GM21526 (cell line): Measurements from ENCODE around the gene PKP3.
"Not testable (repeated sequence)": the region's sequence is repeated elsewhere in the genome, so short reads cannot be mapped to it uniquely, and the experiment has no call there.

Experiments used
- ATAC-seq: cut with Tn5 transposase; IDR thresholded peaks from one replicate; pipeline ENCODE4 v1.9.1; 2021; ENCODE audit warnings: moderate library complexity; ENCODE audit not compliant: unreplicated experiment, low FRiP score

Gene PKP3

GRCh38 chr11:362642-363442 lies 31.2 kb upstream of the PKP3 start:
- ATAC-seq: no peak

GRCh38 chr11:363443-363805 lies 30.6 kb upstream of the PKP3 start:
- not testable (repeated sequence) for ATAC-seq

- ATAC-seq: no peak
Measured at GRCh38 chr11:363948-364761, 29.9 kb upstream of the PKP3 start.

GRCh38 chr11:364991-365725 lies 28.9 kb upstream of the PKP3 start:
- no peak for ATAC-seq

GRCh38 chr11:365831-366230 lies 28.2 kb upstream of the PKP3 start:
- ATAC-seq: no peak

- no peak for ATAC-seq
Measured at GRCh38 chr11:367956-368413, 26.0 kb upstream of the PKP3 start.

- ATAC-seq: no peak
Measured at GRCh38 chr11:368414-369335, 25.3 kb upstream of the PKP3 start.

- ATAC-seq: no peak
Measured at GRCh38 chr11:369336-370018, 24.5 kb upstream of the PKP3 start, which contains the start of gene B4GALNT4. Gene B4GALNT4 (plus strand): TSS chr11:369499. CDS start chr11:369804, 305 bp downstream.

- ATAC-seq: no peak
Measured at GRCh38 chr11:370070-370941, 23.7 kb upstream of the PKP3 start.

GRCh38 chr11:371051-371450 lies 23.0 kb upstream of the PKP3 start:
- ATAC-seq: no peak

GRCh38 chr11:371716-372590 lies 22.1 kb upstream of the PKP3 start:
- ATAC-seq: no peak

GRCh38 chr11:372809-373715 lies 20.9 kb upstream of the PKP3 start:
- no peak for ATAC-seq

- no peak for ATAC-seq
Measured at GRCh38 chr11:373716-374551, 20.1 kb upstream of the PKP3 start.

- ATAC-seq: no peak
Measured at GRCh38 chr11:375065-376025, 18.7 kb upstream of the PKP3 start.
